GM19467 (cell line): ENCODE results near the gene SDR42E2.
A peak's percentile ranks its signal among the peaks of the same experiment; 100 is the strongest.
"Not testable (repeated sequence)": the region's sequence is repeated elsewhere in the genome, so short reads cannot be mapped to it uniquely, and the experiment has no call there.

ENCODE experiments used
- ATAC-seq: cut with Tn5 transposase; IDR thresholded peaks from one replicate; pipeline ENCODE4 v1.9.1; 2021; ENCODE audit warnings: mild to moderate bottlenecking, moderate library complexity; ENCODE audit not compliant: unreplicated experiment

SDR42E2 gene

DNA sequence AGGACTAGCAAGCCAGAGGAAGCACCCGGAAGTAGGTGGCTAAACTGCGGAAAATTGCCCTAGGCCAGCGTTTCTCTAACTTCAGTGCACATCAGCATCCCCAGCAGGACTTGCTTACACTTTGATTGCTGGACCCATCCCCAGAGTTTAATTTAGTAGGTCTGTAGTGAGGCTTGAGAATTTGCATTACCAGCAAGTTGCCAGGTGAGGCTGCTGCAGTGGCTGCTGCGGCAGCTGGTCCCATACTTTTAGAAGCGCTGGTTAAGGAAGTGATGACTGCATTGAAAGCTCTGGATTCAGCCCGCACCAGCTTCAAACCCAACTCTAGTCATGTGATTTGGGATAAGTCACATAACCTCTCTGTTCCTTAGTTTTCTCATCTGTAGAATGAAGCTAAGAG, 48.0 kb downstream of the SDR42E2 start:
- no peak for ATAC-seq

DNA sequence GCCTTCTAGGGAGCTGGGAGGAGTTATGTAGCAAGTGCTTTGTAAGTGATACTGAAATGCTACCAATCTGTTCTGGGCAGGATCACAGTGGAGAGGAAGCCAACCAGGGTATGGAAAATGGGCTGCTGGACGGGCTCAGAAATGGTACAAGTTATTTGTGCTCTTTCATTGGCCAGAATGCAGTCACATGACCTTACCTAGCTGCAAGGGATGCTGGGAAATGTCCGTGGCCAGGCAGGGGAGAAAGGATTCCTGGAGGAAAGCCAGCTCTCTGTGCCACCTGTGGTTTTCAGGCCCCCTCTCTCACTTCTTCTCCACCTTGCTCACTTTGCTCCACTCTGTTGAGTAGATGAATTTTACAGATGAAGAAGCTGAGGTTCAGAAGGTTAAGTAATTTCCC, 48.5 kb downstream of the SDR42E2 start:
- no peak for ATAC-seq

DNA sequence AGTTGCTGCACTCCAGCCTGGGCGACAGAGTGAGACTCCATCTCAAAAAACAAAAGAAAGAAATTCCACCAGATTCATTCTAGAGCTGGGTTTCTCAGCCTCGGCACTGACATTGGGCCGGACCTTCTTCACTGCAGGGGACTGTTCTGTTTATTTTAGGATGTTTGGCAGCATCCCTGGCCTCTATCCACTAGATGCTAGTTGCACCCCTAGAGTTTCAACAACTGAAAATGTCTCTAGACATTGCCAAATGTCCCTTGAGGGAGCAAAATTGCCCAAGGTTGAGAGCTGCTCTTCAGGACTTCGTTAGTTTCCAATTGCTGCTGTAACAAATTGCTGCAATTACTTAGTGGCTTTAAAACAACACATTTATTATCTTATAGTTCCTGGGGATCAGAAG, 50.9 kb downstream of the SDR42E2 start:
- ATAC-seq, result no peak

DNA sequence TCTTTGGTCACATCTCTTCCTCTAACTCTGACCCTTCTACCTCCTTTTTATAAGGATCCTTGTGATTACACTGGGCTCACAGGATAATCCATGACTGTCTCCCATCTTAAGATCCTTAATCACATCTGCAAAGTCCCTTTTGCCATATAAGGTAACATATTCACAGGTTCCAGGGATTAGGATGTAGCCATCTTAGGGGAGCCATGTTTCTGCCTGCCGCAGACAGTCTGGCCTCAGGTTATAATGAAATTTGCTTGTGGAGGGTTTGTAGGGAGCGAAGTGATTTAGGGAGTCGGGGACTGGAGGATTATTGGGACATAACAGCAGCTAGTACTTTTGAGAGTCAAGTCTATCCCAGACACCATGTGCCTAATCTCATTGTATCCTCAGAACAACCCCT, 51.5 kb downstream of the SDR42E2 start:
- ATAC-seq, result no peak

DNA sequence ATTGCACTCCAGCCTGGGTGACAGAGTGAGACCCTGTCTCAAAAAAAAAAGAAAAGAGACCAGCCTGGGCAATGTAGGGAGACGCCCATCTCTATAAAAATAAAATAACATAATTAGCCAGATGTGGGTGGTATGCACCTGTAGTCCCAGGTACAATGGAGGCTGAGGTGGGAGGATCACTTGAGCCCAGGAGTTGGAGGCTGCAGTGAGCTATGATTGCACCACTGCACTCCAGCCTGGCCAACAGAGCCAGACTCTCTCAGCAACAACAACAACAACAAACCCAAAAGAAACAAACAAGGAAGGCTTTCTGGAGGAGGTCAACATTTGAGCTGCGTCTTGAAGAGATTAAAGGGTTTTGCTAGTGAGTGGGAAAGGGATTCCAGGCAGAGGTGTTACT, 52.1 kb downstream of the SDR42E2 start:
- ATAC-seq, result no peak

DNA sequence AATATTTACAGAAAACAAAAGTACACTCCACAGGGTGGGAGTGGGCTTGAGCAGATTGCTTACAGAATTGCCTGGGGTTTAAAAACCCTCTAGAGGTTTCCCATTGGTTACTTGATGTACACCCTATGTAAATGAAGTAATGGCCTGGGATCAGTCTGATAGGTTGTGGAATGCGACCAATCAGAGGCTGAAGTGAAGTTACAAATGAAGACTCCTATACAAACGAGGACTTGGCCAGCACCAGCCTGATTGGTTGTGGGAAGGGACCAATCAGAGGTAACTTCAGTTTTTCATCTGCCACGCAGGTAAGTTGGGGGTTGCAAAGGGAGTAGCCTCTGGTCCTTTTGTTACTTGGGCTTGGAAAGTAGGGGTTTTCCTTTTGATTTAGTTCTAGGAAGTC, 52.6 kb downstream of the SDR42E2 start:
- no peak for ATAC-seq

DNA sequence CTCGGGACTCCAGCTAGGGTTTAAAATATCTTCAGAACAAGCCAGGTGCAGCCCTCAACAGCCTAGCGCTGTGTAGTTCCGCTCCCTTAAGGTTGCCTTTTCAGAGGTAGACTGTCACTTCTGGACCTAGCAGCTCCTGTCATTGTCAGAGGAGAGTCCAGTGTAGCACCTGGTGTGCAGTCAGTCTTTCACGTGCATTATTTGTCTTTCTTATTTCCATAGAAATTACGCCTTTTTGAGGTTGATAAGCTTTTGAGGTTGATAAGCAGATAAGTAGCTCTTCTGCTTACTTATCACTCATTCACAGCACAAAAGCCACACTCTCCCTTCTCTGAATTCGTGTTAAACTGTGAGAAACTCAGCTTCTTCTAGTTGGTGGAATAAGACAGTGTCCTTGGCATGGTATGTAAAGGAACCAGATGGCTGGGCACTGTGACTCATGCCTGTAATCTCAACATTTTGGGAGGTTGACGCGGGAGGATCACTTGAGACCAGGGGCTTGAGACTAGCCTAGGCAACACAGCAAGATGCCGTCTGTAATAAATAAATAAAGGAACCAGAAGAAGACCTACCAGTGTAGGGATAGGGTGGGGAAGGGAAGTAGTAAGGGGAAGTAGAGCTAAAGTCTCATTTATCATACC, 54.0 kb downstream of the SDR42E2 start:
- ATAC-seq, result no peak

DNA sequence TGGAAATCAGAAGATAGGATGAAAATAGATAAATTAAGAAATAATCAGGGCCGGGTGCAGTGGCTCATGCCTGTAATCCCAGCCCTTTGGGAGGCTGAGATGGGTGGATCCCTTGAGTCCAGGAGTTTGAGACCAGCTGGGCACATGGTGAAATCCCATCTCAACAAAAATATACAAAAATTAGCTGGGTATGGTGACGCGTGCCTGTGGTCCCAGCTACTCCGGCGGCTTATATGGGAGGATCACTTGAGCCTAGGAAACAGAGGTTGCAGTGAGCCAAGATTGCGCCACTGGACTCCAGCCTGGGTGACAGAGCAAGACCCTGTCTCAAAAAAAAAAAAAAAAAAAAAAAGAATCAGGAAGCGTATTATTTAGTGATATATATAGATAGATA, 54.5 kb downstream of the SDR42E2 start:
- ATAC-seq, result not testable (repeated sequence)

DNA sequence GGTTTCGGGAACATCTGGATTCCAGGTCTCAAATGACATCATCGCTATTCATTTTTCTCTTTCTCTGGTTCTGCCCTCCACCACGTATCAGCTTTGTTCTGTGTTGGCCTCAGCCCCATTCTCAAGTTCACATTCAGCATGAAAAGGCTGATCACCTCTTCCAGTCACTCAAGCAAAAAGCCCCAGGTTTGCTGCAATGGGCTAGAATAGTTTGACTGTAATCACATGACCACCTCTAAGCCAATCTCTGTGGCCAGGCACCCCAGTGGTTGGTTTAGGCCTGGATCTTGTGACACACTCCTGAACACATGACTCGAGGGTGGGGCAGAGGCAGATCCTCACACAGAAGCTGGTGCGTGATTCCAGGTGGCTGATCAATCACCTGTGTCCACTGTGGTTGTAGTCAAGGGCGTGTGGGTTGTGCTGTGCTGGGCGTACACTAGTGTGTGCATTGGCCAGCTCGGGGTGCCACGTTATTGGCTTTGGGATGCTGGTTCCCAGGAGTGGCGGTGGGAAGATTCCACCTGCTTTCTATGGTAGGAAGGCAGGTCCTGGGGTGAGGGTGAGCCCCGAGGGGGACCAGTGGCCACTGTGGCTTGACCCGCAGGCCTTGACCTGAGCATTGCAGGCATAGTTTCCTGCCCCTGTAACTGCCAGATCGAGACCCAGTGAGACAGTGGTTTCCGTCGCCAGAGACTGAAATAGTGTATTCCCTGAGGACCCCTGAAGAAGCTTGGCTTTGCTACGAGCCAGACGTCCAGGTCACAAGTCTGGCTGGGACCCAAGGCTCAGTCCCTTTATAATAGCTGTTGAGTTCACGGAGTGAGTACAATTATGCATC, 55.8 kb downstream of the SDR42E2 start:
- peak; percentile 69 for ATAC-seq

DNA sequence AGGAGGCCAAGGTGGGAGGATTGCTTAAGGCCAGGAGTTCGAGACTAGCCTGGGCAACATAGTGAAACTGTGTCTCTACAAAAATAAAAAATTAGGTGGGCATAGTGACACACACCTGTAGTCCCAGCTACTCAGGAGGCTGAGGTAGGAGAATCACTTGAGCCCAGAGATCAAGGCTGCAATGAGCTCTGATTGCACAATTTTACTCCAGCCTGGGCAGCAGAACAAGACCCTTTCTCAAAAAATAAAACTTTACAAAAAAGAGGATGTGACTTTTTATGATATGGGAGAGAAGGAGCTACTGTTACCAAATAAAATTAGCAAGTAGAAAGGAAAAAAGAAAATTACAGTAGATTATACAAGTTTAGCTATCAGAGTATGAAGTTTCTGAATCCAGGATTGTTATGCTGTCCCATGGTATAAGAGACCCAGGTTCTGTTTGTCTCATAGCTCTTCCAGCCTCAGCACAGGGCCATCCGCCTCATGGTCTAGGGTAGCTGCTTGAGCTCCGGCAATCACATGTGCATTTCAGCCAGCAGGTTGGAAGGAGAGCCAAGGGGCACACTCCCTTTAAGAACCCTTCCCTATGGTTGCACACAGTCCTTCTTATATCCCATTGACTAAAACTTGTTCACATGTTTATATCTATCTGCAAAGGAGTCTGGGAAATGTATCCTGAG, 57.2 kb downstream of the SDR42E2 start:
- ATAC-seq, result no peak

DNA sequence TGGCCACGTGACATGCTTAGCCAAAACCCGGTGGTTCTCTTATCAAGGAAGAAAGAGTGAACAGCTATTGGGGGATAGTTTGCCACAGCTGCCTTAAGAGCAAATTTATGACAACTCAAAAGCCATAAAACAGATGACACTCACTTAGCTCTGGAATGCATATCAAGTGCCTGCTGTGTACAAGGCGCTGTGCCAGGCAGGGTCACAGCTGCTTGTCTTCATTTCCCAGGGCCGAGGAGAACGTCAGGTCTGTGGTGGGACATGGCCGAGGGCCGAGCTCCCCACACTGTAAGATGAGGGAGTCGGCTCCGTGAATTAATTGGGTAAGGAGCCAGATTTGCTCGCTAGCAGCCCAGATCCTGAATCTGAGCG, 57.7 kb downstream of the SDR42E2 start:
- no peak for ATAC-seq

DNA sequence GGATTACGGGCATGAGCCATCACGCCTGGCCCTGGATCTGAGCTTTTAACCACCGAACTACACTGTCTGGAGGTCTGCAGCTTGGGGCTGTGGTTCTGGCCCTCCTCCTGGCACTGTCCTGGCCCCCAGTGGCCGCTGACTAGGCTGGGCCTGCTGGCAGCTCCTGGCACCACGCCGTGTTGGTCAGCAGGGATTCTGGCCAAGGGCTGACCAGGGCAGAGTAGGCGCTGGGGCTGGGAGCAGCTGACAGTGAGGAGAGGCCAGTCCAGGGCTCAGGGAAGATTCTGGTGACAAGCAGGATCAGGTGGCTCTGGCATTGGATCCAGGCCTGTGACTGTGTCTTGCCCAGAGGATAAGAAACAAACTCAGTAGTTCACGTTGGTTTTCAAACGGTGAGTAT, 58.4 kb downstream of the SDR42E2 start:
- ATAC-seq, result no peak

DNA sequence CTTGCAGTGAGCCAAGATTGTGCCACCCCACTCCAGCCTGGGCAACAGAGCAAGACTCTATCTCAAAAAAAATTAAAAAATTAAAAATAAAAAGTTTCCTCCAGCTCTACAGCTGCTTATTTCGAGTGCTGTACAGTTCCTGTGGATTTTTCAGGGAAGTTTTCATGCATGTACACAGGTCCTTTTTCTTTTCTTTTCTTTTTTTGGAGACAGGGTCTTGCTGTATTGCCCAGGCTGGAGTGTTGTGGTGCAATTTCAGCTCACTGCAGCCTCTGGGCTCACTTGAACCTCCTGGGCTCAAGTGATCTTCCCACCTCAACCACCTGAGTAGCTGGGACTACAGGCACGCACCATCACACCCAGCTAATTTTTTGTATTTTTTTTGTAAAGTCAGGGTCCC, 59.7 kb downstream of the SDR42E2 start:
- no peak for ATAC-seq

DNA sequence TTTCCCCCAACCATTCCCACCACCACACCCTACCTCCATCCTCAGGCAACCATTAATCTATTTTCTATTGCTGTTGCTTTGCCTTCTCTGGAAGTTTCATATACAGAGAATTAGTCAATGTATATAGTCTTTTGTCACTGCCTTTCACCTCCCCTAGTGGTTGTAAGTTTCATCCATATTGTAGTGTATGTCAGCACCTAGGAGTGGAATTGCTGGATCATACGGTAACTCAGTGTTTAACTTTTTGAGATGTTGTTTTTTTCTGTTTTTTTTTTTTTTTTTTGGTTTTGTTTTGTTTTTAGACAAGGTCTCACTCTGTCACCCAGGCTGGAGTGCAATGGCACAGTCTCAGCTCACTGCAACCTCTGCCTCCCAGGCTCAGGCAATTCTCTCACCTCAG, 60.7 kb downstream of the SDR42E2 start:
- no peak for ATAC-seq

DNA sequence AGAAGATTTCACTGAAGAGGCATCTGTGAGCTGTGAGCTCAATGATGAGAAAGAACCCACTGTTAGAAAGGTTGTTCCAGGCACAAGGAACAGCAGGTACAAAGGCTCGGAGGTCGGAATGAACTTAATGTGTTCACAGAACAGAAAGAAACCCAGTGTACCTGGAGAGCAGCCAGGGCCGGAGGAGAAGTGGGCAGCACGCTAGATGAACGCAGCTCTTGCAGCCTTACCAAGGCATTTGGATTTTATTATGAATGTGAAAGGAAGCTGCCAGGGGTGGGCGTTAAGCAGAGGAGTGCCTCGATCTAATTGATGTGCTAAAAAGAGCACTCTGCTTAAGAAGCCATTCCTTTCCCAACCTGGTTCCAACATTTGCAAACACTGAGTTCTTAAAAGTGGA, 62.8 kb downstream of the SDR42E2 start:
- no peak for ATAC-seq

DNA sequence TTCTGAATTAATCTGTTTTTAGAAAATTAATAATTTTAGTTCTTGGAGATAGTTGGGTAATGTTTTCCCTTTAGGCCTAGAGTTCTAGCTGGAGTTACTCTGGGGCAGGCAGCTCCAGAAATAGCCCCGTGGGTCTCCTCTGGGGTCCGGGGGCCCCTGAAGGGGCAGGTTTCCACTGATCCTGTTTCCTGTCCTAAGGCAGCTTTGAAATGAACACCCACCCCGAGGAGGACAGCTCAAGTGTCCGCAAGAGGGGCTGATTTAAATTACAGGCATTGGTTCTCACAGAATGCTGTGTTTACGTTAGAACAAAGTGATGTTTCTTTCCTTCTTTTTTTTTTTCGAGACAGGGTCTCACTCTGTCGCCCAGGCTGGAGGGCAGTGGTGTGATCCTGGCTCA, 67.6 kb downstream of the SDR42E2 start:
- ATAC-seq, result no peak

DNA sequence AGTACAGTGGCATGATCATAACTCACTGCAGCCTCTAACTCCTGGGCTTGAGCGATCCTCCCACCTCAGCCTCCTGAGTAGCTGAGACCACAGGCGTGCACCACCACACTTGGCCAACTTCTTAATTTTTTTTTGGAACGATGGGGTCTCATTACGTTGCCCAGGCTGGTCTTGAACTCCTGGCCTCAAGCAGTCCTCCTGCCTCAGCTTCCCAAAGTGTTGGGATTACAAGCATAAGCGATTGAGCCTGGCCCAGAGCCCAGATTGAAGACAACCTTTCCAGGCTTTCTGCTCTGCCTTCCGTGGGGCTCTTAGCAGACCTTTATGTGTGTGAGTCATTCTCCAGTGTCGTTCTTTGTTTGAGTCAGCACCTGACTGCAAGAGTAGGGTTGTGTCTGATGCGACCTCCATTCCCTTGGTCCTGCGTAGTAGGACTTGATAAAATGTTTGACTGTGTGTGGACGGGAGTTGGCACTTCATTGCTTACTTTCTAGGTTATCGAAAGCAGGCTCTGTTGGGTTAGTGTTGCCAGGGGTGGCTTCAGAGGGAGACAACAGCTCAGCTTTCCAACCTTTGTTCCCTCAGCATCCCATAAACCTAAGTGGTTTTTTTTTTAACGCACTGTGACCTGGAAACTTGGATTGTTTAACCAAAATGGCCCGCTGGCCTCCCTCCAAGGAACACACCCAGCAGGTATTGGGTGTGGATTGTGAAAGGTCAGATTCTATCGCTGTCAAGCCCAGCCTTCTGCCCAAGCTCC, 70.2 kb downstream of the SDR42E2 start:
- ATAC-seq, result no peak

DNA sequence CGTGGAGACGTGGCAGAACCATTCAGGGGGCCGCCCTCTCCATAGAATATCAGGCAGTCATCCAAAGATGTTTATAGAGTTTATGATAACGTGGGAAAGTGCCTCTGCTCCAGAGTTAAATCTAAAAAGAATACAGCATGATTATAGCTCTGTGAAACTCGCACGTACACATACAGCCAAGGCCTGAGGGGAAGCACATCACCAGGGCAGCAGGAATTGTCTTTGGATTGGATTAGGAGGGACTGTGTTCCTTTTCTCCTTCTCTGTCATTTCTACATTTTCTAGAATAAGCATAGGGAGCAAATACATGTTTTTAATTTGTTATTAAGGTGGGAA, 70.7 kb downstream of the SDR42E2 start:
- ATAC-seq, result no peak

DNA sequence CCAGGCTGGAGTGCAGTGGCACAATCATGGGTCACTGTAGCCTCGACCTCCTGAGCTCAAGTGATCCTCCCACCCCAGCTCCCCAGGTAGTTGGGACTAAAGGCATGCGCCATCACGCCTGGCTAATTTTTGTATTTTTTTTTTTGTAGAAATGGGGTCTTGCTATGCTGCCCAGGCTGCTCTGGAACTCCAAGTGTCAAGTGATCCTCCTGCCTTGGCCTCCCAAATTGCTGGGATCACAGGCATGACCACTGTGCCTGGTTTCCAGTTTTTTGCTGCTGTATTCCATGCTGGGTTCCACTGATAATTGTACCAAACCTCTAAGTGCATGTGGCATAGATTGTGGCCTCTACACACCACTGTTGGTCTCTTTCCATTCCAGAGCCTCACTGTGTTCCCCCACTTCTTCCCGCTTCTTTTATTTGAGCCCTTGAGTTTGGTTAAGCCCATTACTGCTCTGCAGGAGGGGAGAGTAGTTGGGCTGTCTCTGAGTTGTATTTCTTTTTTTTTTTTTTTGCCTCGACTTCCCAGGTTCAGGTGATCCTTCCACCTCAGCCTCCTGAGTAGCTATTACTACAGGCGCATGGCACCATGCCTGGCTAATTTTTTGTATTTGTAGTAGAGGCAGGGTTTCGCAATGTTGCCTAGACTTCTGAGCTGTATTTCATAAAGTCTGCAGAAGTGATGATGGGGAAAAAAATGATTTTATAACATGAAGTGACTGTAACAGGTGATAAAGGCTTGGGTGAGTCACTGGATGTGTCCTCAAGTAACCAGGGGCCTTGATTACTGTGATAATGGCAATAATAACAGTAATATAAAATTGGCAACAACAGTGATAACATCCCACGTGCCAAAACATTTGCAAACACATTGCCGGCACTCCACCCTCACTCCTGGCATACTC, 73.8 kb downstream of the SDR42E2 start:
- no peak for ATAC-seq

DNA sequence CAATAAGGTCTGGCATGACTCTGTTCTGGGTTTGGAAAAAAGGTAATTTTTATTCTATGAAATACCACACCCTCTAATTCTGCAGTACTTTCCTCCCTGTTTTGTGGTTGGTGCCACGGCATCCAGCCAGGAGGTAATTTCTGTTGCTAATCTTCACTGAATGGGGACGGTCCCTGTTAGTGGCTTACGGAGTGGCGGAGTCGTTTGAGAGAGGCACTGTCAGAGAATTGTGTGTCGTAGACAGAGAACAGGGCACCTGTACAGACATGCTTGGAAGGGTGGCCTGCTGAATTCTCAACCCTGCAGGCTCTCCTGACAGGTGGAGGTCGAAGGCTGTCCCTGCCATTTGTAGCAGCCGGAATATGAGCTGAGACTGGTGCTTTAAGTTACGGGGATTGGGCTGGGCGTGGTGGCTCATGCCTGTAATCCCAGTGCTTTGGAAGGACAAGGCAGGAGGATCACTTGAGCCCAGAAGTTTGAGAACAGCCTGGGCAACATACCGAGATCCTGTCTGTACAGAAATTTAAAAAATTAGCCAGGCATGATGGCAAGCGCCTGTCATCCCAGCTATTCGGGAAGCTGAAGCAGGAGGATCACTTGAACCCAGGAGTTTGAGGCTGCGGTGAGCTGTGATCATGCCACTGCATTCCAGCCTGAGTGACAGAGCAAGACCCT, 77.0 kb downstream of the SDR42E2 start:
- ATAC-seq, result no peak
